B cell (primary cell): ENCODE results near the gene MMS22L. TPM values are rescaled to one million over a fixed set of nuclear protein-coding genes. Genes with fewer than 3 reads are reported as not detected.

Experiments
- ATAC-seq: fragments of 200-7000 bp; cut with Tn5 transposase; one replicate; pipeline ENCODE4 v1.10.0; 2021; ENCODE audit warnings: low read depth, mild to moderate bottlenecking, moderate number of reproducible peaks, moderate library complexity
- CTCF ChIA-PET: fragments of 350-600 bp; sonication (Branson Sonifier 250); formaldehyde crosslinking; loops from one replicate; lab custom pipeline; 2021; ENCODE audit warnings: antibody characterized with exemption, inconsistent platforms; lab: Charles Lee
- POLR2A ChIA-PET: fragments of 350-600 bp; sonication (Branson Sonifier 250); formaldehyde crosslinking; loops from one replicate; lab custom pipeline; 2021; ENCODE audit warnings: antibody characterized with exemption; lab: Charles Lee
- DNase-seq: peaks from one replicate; pipeline ENCODE4 v3.0.0; 2013
- H2AFZ ChIP-seq: 2 replicates; pipeline ENCODE4 v1.6.1; 2012; ENCODE audit warnings: mild to moderate bottlenecking, low read depth, low read length; ENCODE audit not compliant: insufficient read depth, poor library complexity, severe bottlenecking
- H3K27ac ChIP-seq, 2 donors: 1 replicate in 1 of 2; 2 replicates in 1 of 2; pipeline ENCODE4 v1.5.1; 2012 to 2013; ENCODE audit warnings: low read length in 2 of 2, mild to moderate bottlenecking in 2 of 2, moderate library complexity in 1 of 2
- H3K27me3 ChIP-seq, 4 experiments: fragments of 200-600 bp in 1 of 4; sonication (generic) in 1 of 4; replicated peaks in 1 of 4; 1 replicate in 2 of 4; 2 replicates in 2 of 4; pipeline versions ENCODE4 v1.6.1 to v1.7.0; 2013 to 2016; ENCODE audit warnings: low read length in 3 of 4, mild to moderate bottlenecking in 2 of 4, mixed read lengths in 1 of 4, moderate library complexity in 1 of 4; ENCODE audit not compliant: insufficient read depth in 4 of 4, control insufficient read depth in 3 of 4; ENCODE audit errors: control extremely low read depth in 1 of 4
- H3K36me3 ChIP-seq, 2 experiments: replicated peaks in 1 of 2; 1 replicate in 1 of 2; 2 replicates in 1 of 2; pipeline versions ENCODE4 v1.6.1 to v1.7.1; 2013; ENCODE audit warnings: low read length in 1 of 2; ENCODE audit not compliant: insufficient read depth in 2 of 2, control insufficient read depth in 1 of 2; ENCODE audit errors: control extremely low read depth in 1 of 2, extremely low read depth in 1 of 2
- H3K4me1 ChIP-seq, 2 donors: fragments of 200-600 bp in 1 of 2; sonication (generic) in 1 of 2; 1 replicate in 1 of 2; 2 replicates in 1 of 2; pipeline versions ENCODE4 v1.5.1 to v1.6.1; 2013 to 2017; ENCODE audit warnings: low read length in 2 of 2; ENCODE audit not compliant: control insufficient read depth in 2 of 2, insufficient read depth in 2 of 2
- H3K4me2 ChIP-seq: replicated peaks from 2 replicates; pipeline ENCODE3; 2012; ENCODE audit warnings: mild to moderate bottlenecking, low read depth, low read length; ENCODE audit not compliant: poor library complexity, severe bottlenecking
- H3K4me3 ChIP-seq, 5 experiments: fragments of 200-600 bp in 1 of 5; sonication (generic) in 1 of 5; 1 replicate in 3 of 5; 2 replicates in 2 of 5; pipeline versions ENCODE4 v1.5.1 to v1.7.0; 2011 to 2016; ENCODE audit warnings: low read length in 4 of 5, mild to moderate bottlenecking in 4 of 5, low read depth in 2 of 5, control low read depth in 1 of 5, moderate library complexity in 1 of 5; ENCODE audit not compliant: insufficient read depth in 1 of 5; ENCODE audit errors: control extremely low read depth in 1 of 5, extremely low read depth in 1 of 5
- H3K79me2 ChIP-seq: fragments of 200-600 bp; sonication (generic); one replicate; pipeline ENCODE4 v1.6.0; 2016; ENCODE audit warnings: low read length; ENCODE audit not compliant: control insufficient read depth, insufficient read depth
- H3K9ac ChIP-seq: fragments of 200-600 bp; sonication (generic); 2 replicates; pipeline ENCODE4 v1.6.1; 2017; ENCODE audit warnings: mild to moderate bottlenecking, low read length, moderate library complexity
- H3K9me3 ChIP-seq, 3 donors: one replicate each; pipeline versions ENCODE4 v1.6.1 to v1.7.1; 2013; ENCODE audit warnings: low read length in 2 of 3; ENCODE audit not compliant: control insufficient read depth in 2 of 3, insufficient read depth in 1 of 3; ENCODE audit errors: control extremely low read depth in 1 of 3
- H4K20me1 ChIP-seq: 2 replicates; pipeline ENCODE4 v1.6.0; 2012; ENCODE audit warnings: mild to moderate bottlenecking, low read length; ENCODE audit not compliant: insufficient read depth, control insufficient read depth, poor library complexity, severe bottlenecking
- H3K27ac Mint-ChIP-seq: one replicate; pipeline ENCODE4 v1.8.0; 2021; ENCODE audit warnings: mixed read lengths
- H3K27me3 Mint-ChIP-seq: one replicate; pipeline ENCODE4 v1.8.0; 2021; ENCODE audit warnings: mixed read lengths
- H3K4me1 Mint-ChIP-seq: one replicate; pipeline ENCODE4 v1.8.0; 2021; ENCODE audit warnings: mixed read lengths
- H3K4me3 Mint-ChIP-seq: one replicate; pipeline ENCODE4 v1.8.0; 2021; ENCODE audit warnings: mixed read lengths
- H3K9me3 Mint-ChIP-seq: one replicate; pipeline ENCODE4 v1.8.0; 2022; ENCODE audit warnings: mixed read lengths; ENCODE audit not compliant: insufficient read depth
- EZH2 ChIP-seq: IDR thresholded peaks from 2 replicates; pipeline ENCODE4 v1.6.1; 2012; ENCODE audit warnings: borderline replicate concordance, low read depth, mild to moderate bottlenecking, moderate library complexity, low read length; ENCODE audit not compliant: insufficient read depth, poor library complexity, severe bottlenecking
- WGBS: methylation state at CpG from one replicate; pipeline ENCODE4 v1.1.5; 2013; ENCODE audit warnings: missing lambda C conversion rate; ENCODE audit not compliant: insufficient coverage; 5-methylcytosine and 5-hydroxymethylcytosine counted together
- intact Hi-C: fragments of 100-400 bp; cut with micrococcal nuclease; formaldehyde crosslinking; loops from one replicate; pipeline ENCODE4 v1.10.0; 2022
- polyA plus RNA-seq: library from polyadenylated mRNA; depleted of rRNA; stranded (reverse); fragments of >200 nt; gene quantifications from 2 replicates; pipeline ENCODE4 v1.2.3, GENCODE V29; 2012
- total RNA-seq, 2 donors: library from RNA; stranded (reverse); fragments of 120-200 nt in 1 of 2; gene quantifications; 1 replicate in 1 of 2; 2 replicates in 1 of 2; pipeline versions ENCODE4 v1.2.3 to v1.2.4, GENCODE V29; 2013 to 2022
- TF ChIP-seq, protein P1 (sequence below): fragments of 200-600 bp; IDR thresholded peaks from one replicate; pipeline ENCODE4 v1.8.0; 2022; ENCODE audit warnings: antibody characterized with exemption, mild to moderate bottlenecking

Gene MMS22L
- total and polyA plus RNA-seq, 2 donors (not counting 1 experiment from before 2014, with no cell fraction given) = 3.2 to 20.5 TPM

DNA sequence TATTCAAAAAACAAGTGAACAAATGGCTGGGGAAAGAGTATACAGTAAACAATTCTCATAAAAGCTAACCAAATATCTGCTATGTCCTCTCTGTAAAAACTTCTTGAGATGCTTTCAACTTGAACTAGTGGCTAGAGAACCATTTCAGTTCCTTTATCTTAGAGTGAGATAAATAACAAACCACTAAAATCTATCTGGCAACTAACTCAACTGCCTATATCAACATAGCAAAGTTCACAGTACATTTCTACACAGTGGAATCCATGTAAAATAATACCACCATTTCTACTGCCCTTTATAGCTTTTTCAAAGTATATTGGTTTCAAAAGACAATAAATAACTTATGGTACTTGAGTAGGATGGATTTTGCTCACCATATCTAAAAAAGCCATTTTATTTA, 95.1 kb downstream of the MMS22L start:
- no peaks in the 10 kb centered on the region for H3K79me2 ChIP-seq
- TF ChIP-seq EZH2 = no peak
- TF ChIP-seq, protein P1, sequence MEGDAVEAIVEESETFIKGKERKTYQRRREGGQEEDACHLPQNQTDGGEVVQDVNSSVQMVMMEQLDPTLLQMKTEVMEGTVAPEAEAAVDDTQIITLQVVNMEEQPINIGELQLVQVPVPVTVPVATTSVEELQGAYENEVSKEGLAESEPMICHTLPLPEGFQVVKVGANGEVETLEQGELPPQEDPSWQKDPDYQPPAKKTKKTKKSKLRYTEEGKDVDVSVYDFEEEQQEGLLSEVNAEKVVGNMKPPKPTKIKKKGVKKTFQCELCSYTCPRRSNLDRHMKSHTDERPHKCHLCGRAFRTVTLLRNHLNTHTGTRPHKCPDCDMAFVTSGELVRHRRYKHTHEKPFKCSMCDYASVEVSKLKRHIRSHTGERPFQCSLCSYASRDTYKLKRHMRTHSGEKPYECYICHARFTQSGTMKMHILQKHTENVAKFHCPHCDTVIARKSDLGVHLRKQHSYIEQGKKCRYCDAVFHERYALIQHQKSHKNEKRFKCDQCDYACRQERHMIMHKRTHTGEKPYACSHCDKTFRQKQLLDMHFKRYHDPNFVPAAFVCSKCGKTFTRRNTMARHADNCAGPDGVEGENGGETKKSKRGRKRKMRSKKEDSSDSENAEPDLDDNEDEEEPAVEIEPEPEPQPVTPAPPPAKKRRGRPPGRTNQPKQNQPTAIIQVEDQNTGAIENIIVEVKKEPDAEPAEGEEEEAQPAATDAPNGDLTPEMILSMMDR = no peak
- no peaks in the 10 kb centered on the region for H3K27me3 ChIP-seq
- H3K9me3 Mint-ChIP-seq = no peaks in the 10 kb centered on the region
- H3K4me1 ChIP-seq = no peaks in the 10 kb centered on the region
- H3K27ac ChIP-seq = no peak overlapping the region
- no peaks in the 10 kb centered on the region for H3K9me3 ChIP-seq
- H3K36me3 ChIP-seq = peaks cover 0 to 2% of the 10 kb centered on the region in 2 experiments
- no peak overlapping the region for H3K4me2 ChIP-seq
- H3K4me3 Mint-ChIP-seq = no peak overlapping the region
- CTCF ChIA-PET = interaction anchor here (2.1 to 3.7 kb wide), 3 partner anchors 12 to 1932 kb away, joined by 12 to 26 read pairs (median 21); no protein-coding TSS in a partner anchor
- no peaks in the 10 kb centered on the region for H4K20me1 ChIP-seq
- H3K9ac ChIP-seq = no peak overlapping the region
- ATAC-seq (no peak), DNase-seq (no peak)
- H3K27ac Mint-ChIP-seq = no peak overlapping the region
- H3K27me3 Mint-ChIP-seq = no peaks in the 10 kb centered on the region
- POLR2A ChIA-PET = no interaction called here
- H3K4me3 ChIP-seq = no peak overlapping the region
- H2AFZ ChIP-seq = no peak overlapping the region
- H3K4me1 Mint-ChIP-seq = no peaks in the 10 kb centered on the region
- intact Hi-C loops = no loop called here

DNA sequence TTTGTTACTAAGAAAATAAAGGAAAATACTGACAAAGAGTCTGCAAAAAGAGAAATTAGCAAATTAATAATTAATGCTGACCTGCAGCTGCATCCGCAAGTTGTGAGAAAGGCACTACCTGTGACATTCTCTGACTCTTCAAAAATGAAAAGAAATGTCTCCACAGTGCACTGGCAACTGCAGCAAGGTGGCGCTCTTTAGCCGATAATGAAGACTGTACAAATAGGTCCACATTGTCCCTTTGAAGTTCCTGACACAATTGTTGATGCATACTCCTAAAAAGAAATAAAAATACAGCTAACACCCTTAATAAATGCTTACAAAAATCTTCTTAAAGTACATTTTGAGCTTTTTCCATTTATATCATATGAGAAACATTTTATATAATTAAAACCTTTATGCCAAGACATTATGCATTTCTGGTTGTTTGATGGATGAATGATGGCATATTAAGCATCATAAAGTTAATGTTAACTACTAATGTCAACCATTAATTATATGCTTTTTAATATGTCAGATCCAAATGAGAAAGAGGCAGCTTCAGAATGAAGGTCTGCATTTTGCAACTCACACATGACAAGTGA, 96.5 kb downstream of the MMS22L start:
- ChIA-PET POLR2A (no interaction called here), CTCF (interaction anchor here (0.6 to 3.3 kb wide), 16 partner anchors 11 to 1933 kb away, joined by 3 to 40 read pairs (median 3); no protein-coding TSS in a partner anchor)
- Histone ChIP-seq H3K9me3 (no peaks in the 10 kb centered on the region), H3K27ac (no peak overlapping the region), H3K4me3 (no peak overlapping the region), H3K4me2 (no peak overlapping the region), H3K36me3 (peaks cover 0 to 3% of the 10 kb centered on the region in 2 experiments), H4K20me1 (no peaks in the 10 kb centered on the region), H3K4me1 (no peaks in the 10 kb centered on the region), H3K9ac (no peak overlapping the region), H2AFZ (no peak overlapping the region), H3K27me3 (no peaks in the 10 kb centered on the region), H3K79me2 (no peaks in the 10 kb centered on the region)
- TF ChIP-seq, protein P1 = peak; percentile 95
- TF ChIP-seq EZH2 = no peak
- DNase-seq = peak; percentile 63
- Mint-ChIP-seq H3K4me3 (no peak overlapping the region), H3K27me3 (no peaks in the 10 kb centered on the region), H3K27ac (no peak overlapping the region), H3K4me1 (no peaks in the 10 kb centered on the region), H3K9me3 (no peaks in the 10 kb centered on the region)
- intact Hi-C loops = loop anchor here (1.0 kb wide), 1 partner anchor 208 kb away; no protein-coding TSS in a partner anchor
- ATAC-seq = peak; percentile 66
- WGBS = 80% methylated on average over 1 of the region's 3 CpGs
